CD14-positive monocyte (primary cell): ENCODE measurements around the gene KLHL8. TPM values are rescaled to one million over a fixed set of nuclear protein-coding genes. Genes with fewer than 3 reads are reported as not detected.

ENCODE experiments used
- DNase-seq, 3 donors: peaks; one replicate each; pipeline ENCODE4 v3.0.0-alpha.2; 2011 to 2022
- H2AFZ ChIP-seq: 2 replicates; pipeline ENCODE4 v1.6.0; 2012; ENCODE audit warnings: mild to moderate bottlenecking, low read depth, low read length, inconsistent platforms; ENCODE audit not compliant: insufficient read depth, poor library complexity, severe bottlenecking
- H3K27ac ChIP-seq, 2 donors: 1 replicate in 1 of 2; 2 replicates in 1 of 2; pipeline ENCODE4 v1.5.1; 2012 to 2013; ENCODE audit warnings: low read length in 2 of 2, control low read depth in 1 of 2, inconsistent platforms in 1 of 2, low read depth in 1 of 2, mild to moderate bottlenecking in 1 of 2
- H3K27me3 ChIP-seq, 2 donors: one replicate each; pipeline versions ENCODE4 v1.6.0 to v1.6.1; 2011 to 2013; ENCODE audit warnings: low read length in 2 of 2; ENCODE audit not compliant: control insufficient read depth in 2 of 2, insufficient read depth in 2 of 2
- H3K36me3 ChIP-seq, 2 donors: replicated peaks in 1 of 2; 1 replicate in 1 of 2; 2 replicates in 1 of 2; pipeline versions ENCODE4 v1.5.1 to v1.6.1; 2012 to 2013; ENCODE audit warnings: low read length in 2 of 2, control low read depth in 1 of 2, inconsistent platforms in 1 of 2, mild to moderate bottlenecking in 1 of 2; ENCODE audit not compliant: insufficient read depth in 2 of 2, control insufficient read depth in 1 of 2
- H3K4me1 ChIP-seq, 2 donors: 1 replicate in 1 of 2; 2 replicates in 1 of 2; pipeline versions ENCODE4 v1.5.1 to v1.6.1; 2012 to 2013; ENCODE audit warnings: low read length in 2 of 2, control low read depth in 1 of 2, inconsistent platforms in 1 of 2, mild to moderate bottlenecking in 1 of 2, moderate library complexity in 1 of 2; ENCODE audit not compliant: insufficient read depth in 2 of 2, control insufficient read depth in 1 of 2
- H3K4me2 ChIP-seq: replicated peaks from 2 replicates; pipeline ENCODE3; 2012; ENCODE audit warnings: low read length, moderate library complexity, mild to moderate bottlenecking; ENCODE audit not compliant: poor library complexity, severe bottlenecking; ENCODE audit errors: extremely low read depth
- H3K4me3 ChIP-seq, 3 experiments: fragments of 200-600 bp in 1 of 3; sonication (generic) in 1 of 3; replicated peaks in 1 of 3; 1 replicate in 2 of 3; 2 replicates in 1 of 3; pipeline ENCODE4 v1.5.1; 2011 to 2013; ENCODE audit warnings: low read length in 3 of 3, mild to moderate bottlenecking in 3 of 3, control low read depth in 2 of 3, low read depth in 2 of 3, inconsistent platforms in 1 of 3, moderate library complexity in 1 of 3
- H3K79me2 ChIP-seq: 2 replicates; pipeline ENCODE4 v1.6.0; 2012; ENCODE audit warnings: mild to moderate bottlenecking, control low read depth, inconsistent platforms, low read length, moderate library complexity; ENCODE audit not compliant: insufficient read depth
- H3K9ac ChIP-seq: 2 replicates; pipeline ENCODE4 v1.6.0; 2017; ENCODE audit warnings: low read length, mild to moderate bottlenecking; ENCODE audit not compliant: insufficient read depth, poor library complexity, severe bottlenecking
- H3K9me3 ChIP-seq, 2 donors: replicated peaks in 1 of 2; 1 replicate in 1 of 2; 2 replicates in 1 of 2; pipeline versions ENCODE4 v1.5.1 to v1.6.1; 2012 to 2013; ENCODE audit warnings: low read length in 2 of 2, control low read depth in 1 of 2; ENCODE audit not compliant: control insufficient read depth in 1 of 2, insufficient read depth in 1 of 2
- H4K20me1 ChIP-seq: 2 replicates; pipeline ENCODE4 v1.6.0; 2012; ENCODE audit warnings: mild to moderate bottlenecking, low read length, control low read depth, moderate library complexity; ENCODE audit not compliant: insufficient read depth
- H3K27ac Mint-ChIP-seq, 7 donors: one replicate each; pipeline ENCODE4 v1.8.0; 2020; ENCODE audit warnings: mild to moderate bottlenecking in 7 of 7, mixed read lengths in 7 of 7, moderate library complexity in 6 of 7, inconsistent platforms in 2 of 7
- H3K27me3 Mint-ChIP-seq, 3 donors: one replicate each; pipeline ENCODE4 v1.8.0; 2021 to 2022; ENCODE audit warnings: low read depth in 3 of 3, mild to moderate bottlenecking in 3 of 3, mixed read lengths in 3 of 3, moderate library complexity in 3 of 3, inconsistent platforms in 1 of 3
- H3K36me3 Mint-ChIP-seq, 2 donors: one replicate each; pipeline ENCODE4 v1.8.0; 2020; ENCODE audit warnings: mixed read lengths in 2 of 2, inconsistent platforms in 1 of 2, mild to moderate bottlenecking in 1 of 2
- H3K4me1 Mint-ChIP-seq: one replicate; pipeline ENCODE4 v1.8.0; 2020; ENCODE audit warnings: mild to moderate bottlenecking, mixed read lengths
- H3K4me3 Mint-ChIP-seq, 2 donors: one replicate each; pipeline ENCODE4 v1.8.0; 2020; ENCODE audit warnings: mild to moderate bottlenecking in 2 of 2, mixed read lengths in 2 of 2, moderate library complexity in 1 of 2
- H3K9me3 Mint-ChIP-seq, 7 donors: one replicate each; pipeline ENCODE4 v1.8.0; 2020 to 2022; ENCODE audit warnings: mixed read lengths in 7 of 7, mild to moderate bottlenecking in 6 of 7, moderate library complexity in 6 of 7, inconsistent platforms in 2 of 7
- CTCF ChIP-seq: fragments of 200-600 bp; IDR thresholded peaks from one replicate; pipeline ENCODE4 v1.8.0; 2022; ENCODE audit warnings: antibody characterized with exemption, mild to moderate bottlenecking
- WGBS: methylation state at CpG from one replicate; pipeline ENCODE4 v1.1.5; 2013; ENCODE audit warnings: missing lambda C conversion rate; ENCODE audit not compliant: insufficient coverage; 5-methylcytosine and 5-hydroxymethylcytosine counted together
- intact Hi-C, 2 donors: fragments of 100-400 bp; cut with micrococcal nuclease; formaldehyde crosslinking; loops; one replicate each; pipeline versions ENCODE4 v1.15.0 to v1.15.1; 2023
- polyA plus RNA-seq, 3 donors: library from polyadenylated mRNA; depleted of rRNA in 1 of 3; unstranded in 2 of 3; stranded (reverse) in 1 of 3; fragments of 300-500 nt in 2 of 3; fragments of >200 nt in 1 of 3; fragmentation: Illumina TruSeq in 2 of 3; gene quantifications; 1 replicate in 2 of 3; 2 replicates in 1 of 3; pipeline ENCODE4 v1.2.3, GENCODE V29; 2012 to 2021

Gene KLHL8
- polyA plus RNA-seq, 3 donors: 7.5 to 28.6 (median 23.7) TPM

GRCh38 chr4:87179751-87180150 lies 40.7 kb downstream of the KLHL8 start:
- H3K9me3 Mint-ChIP-seq: no peaks in the 10 kb centered on the region
- H3K4me1 ChIP-seq: no peaks in the 10 kb centered on the region
- peaks cover 25 to 58% of the 10 kb centered on the region in 2 donors for H3K36me3 ChIP-seq
- H3K27me3 ChIP-seq: no peaks in the 10 kb centered on the region
- intact Hi-C loops: no loop called here
- H3K4me3 ChIP-seq: no peak overlapping the region
- H3K27me3 Mint-ChIP-seq: no peaks in the 10 kb centered on the region
- H3K9ac ChIP-seq: no peak overlapping the region
- H3K4me2 ChIP-seq: no peak overlapping the region
- no peak overlapping the region for H3K27ac Mint-ChIP-seq
- H3K36me3 Mint-ChIP-seq: peaks cover 36 to 43% of the 10 kb centered on the region in 2 donors
- no peaks in the 10 kb centered on the region for H3K9me3 ChIP-seq
- no peak for DNase-seq
- H4K20me1 ChIP-seq: peaks cover 7% of the 10 kb centered on the region
- H3K4me1 Mint-ChIP-seq: no peaks in the 10 kb centered on the region
- no peak for TF ChIP-seq CTCF
- no peak overlapping the region for H3K27ac ChIP-seq
- no peak overlapping the region for H3K4me3 Mint-ChIP-seq
- H2AFZ ChIP-seq: no peak overlapping the region
- 67% methylated on average over 1 of the region's 1 CpG for WGBS
- H3K79me2 ChIP-seq: peaks cover 12% of the 10 kb centered on the region

GRCh38 chr4:87174672-87175071 lies 45.7 kb downstream of the KLHL8 start:
- Mint-ChIP-seq H3K27ac (peak overlapping the region in 1 of 7 donors; percentile 24), H3K36me3 (peaks cover 46 to 54% of the 10 kb centered on the region in 2 donors), H3K4me1 (no peaks in the 10 kb centered on the region)

More at GRCh38 chr4:87174672-87175071, 45.7 kb downstream of the KLHL8 start:
- peaks cover 43 to 89% of the 10 kb centered on the region in 2 donors for H3K36me3 ChIP-seq
- no peak overlapping the region for H3K9ac ChIP-seq
- Mint-ChIP-seq H3K9me3 (peaks cover 0 to 2% (median 0%) of the 10 kb centered on the region in 7 donors), H3K4me3 (no peak overlapping the region), H3K27me3 (no peaks in the 10 kb centered on the region)
- H3K4me2 ChIP-seq: no peak overlapping the region
- no peaks in the 10 kb centered on the region for H4K20me1 ChIP-seq
- H3K9me3 ChIP-seq: no peaks in the 10 kb centered on the region
- no peak for DNase-seq
- H3K79me2 ChIP-seq: no peaks in the 10 kb centered on the region
- intact Hi-C loops: no loop called here
- no peaks in the 10 kb centered on the region for H3K27me3 ChIP-seq
- H3K4me1 ChIP-seq: no peaks in the 10 kb centered on the region
- TF ChIP-seq CTCF: no peak
- no peak overlapping the region for H3K4me3 ChIP-seq
- no peak overlapping the region for H2AFZ ChIP-seq
- no peak overlapping the region for H3K27ac ChIP-seq
- no CpG with 5 or more reads among the region's 2 CpGs for WGBS
